Measurements from ENCODE around the gene SRC.

SRC gene

GRCh38 chr20:37416100-37416847, 70.3 kb downstream of the SRC start:
- no peak for DNase-seq

GRCh38 chr20:37416848-37417616, 71.1 kb downstream of the SRC start:
- DNase-seq = no peak

- no peak for DNase-seq
These were observed 71.9 kb downstream of the SRC start for GRCh38 chr20:37417617-37418467.

- no peak for DNase-seq
These were observed 72.7 kb downstream of the SRC start for GRCh38 chr20:37418591-37419109.

- no peak for DNase-seq
These were observed 73.4 kb downstream of the SRC start for GRCh38 chr20:37419307-37419706.

DNA sequence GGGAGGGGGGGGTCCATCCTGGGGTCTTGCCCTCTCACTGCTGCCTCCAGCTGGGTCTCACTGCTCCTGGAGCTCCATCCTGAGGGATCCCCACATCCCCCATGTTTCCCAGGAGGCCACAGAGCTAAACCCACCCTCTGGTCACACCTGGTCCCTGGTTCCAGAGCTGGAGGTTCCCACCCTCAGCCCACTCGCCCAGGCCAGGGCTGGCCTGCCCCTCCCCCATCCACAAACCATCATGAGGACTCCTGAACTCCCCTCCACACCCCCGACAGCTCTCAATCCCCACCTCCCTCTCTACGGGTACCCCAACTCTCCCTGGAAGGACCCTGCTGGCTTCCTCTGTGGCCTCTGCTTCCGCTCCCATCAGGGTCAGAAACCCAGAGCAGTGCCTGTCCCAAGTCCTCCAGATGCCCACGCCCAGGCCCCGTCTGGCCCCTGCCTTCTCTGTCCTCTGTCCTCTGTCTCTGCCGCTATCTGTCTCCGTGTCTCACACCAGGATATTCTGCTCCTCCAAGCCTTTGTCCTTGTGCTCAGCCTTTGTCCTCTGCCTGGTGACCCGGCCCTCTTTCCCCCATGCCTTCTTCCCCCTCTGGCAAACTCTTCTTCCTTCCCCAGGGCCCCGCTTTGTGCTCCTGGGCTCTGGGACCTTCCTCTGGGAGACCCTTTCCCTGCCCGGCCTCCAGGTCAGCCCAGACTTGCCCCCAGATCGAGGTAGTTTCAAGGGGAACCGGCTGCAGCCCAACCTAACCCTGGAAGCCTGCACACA, 74.0 kb downstream of the SRC start:
- DNase-seq = no peak

- no peak for DNase-seq
These were observed 74.7 kb downstream of the SRC start for GRCh38 chr20:37420610-37421009.

GRCh38 chr20:37421060-37421905, 75.3 kb downstream of the SRC start:
- DNase-seq = no peak

DNA sequence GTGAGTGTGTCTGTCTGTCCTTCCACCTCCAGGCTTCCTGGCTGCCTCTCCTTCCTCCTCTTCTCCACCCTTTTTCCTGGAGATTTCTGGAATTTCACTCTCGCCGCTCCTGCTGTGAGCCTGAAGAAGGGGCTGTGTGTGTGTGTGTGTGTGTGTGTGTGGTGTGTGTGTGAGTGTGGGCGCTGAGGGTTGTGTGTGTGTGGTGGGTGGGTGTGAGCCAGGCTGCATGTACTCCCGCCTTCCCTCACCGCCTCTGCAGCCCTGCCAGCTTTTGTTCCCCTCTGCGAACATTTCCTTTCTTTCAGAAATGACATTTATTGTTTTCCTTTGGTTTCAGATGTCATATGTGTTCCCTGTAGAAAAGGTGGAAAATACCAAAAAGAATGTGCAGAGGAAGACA, 76.0 kb downstream of the SRC start:
- DNase-seq = no peak

DNA sequence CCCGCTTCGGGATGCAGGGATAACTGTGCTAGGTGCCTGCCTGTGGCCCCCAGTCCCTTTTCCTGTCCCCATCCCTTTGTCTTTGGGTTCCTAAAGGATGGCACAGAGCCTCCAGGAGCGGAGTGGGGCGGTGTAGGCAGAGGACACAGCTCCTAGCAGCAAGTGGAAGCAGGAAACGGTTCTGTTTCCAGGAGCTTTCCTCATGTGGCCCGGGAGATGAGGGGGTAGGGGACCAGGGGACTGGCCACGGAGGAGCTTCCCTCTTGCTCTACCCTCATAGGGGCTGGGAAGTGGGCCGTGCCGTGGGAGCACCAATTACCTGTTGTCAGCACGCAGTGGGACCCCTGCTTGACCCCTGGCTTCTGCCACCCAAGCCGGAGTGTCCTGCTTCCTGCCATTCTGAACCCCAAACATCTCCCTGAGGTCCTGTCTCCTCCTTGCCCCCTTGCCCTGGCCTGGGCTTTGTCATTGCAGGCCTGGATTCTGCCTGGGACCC, 76.9 kb downstream of the SRC start:
- DNase-seq = no peak

DNA sequence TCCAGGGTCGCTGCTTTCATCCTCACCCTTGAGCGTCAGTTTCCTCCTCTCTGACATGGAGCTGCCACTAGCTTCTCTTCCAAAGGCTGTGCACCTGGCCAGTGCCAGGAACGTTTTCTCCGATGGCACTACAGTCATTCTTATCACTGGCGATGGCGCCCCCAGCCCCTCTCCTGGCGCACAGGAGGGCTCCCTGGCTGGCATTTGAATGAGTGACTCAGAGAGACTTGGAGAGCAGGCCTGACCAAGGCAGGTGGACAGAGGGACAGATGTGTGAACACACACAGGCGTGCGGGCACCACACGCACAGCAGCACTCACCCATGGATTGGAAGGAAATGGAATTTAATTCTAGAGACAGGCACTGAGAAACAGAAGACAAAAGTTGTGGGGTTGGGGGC, 77.6 kb downstream of the SRC start:
- DNase-seq = no peak

GRCh38 chr20:37424062-37424851, 78.3 kb downstream of the SRC start:
- DNase-seq = no peak

- no peak for DNase-seq
These were observed 79.2 kb downstream of the SRC start for GRCh38 chr20:37425103-37425625.

DNA sequence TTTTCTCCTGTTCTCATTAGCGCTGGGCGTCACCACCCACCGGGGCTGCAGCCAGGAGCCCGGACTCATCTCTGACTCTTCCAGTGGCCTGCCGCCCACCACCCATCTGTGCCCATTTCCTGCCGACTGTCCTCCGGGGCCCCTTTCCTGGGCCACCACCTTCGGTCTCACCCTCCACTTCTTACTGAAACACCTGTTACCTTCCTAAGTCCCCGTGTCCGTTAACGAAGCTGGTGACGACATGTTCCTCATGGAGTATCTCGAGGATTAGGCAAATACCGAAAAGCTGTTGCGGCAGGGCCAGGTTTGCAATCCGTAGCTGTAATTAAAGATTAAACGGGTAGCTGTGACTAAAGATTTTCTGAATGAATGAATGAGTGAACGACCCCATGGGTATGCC, 80.2 kb downstream of the SRC start:
- no peak for DNase-seq

- no peak for DNase-seq
These were observed 81.0 kb downstream of the SRC start for GRCh38 chr20:37426978-37427377.

- no peak for DNase-seq
These were observed 84.1 kb downstream of the SRC start for GRCh38 chr20:37430044-37430443.

GRCh38 chr20:37430778-37431460, 85.0 kb downstream of the SRC start:
- no peak for DNase-seq

GRCh38 chr20:37431786-37432185, 85.8 kb downstream of the SRC start:
- DNase-seq = no peak

- no peak for DNase-seq
These were observed 86.7 kb downstream of the SRC start for GRCh38 chr20:37432606-37433005.

DNA sequence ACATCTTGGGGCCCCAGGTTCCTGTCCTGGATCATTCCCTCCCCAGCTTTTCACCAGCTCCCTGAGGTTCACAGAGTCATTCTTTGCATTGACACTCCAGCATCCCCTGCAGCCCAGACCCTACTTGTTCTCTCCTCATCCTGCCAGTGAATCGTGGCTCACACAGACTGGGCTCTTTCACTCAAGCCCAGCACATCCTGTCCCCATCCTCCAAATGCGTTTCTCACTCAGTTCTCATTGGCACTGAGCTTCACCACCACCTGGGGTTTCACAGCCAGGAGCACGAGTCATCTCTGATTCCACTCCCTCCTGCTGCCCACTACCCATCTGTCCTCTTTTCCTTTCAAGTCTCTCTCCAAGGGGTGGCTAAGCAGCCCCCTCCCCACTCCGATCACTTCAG, 89.7 kb downstream of the SRC start:
- DNase-seq = no peak

Data from SHP77 (cell line).